SK-N-MC (cell line): ENCODE results near the gene TSPYL1.

Experiments
- DNase-seq: peaks from one replicate; pipeline ENCODE4 v3.0.0-alpha.2; 2011; ENCODE audit warnings: low read depth, low spot score
- H3K27ac ChIP-seq: fragments of 200-600 bp; sonication (generic); 2 replicates; pipeline ENCODE4 v1.5.1; 2016; ENCODE audit warnings: mixed run types
- H3K36me3 ChIP-seq: fragments of 200-600 bp; sonication (generic); 2 replicates; pipeline ENCODE4 v1.6.1; 2017; ENCODE audit warnings: antibody characterized with exemption, low read length, mixed read lengths; ENCODE audit not compliant: insufficient read depth
- H3K4me3 ChIP-seq: fragments of 200-600 bp; sonication (generic); 2 replicates; pipeline ENCODE4 v1.5.1; 2016
- H3K9ac ChIP-seq: fragments of 200-600 bp; sonication (generic); 2 replicates; pipeline ENCODE4 v1.8.0; 2017; ENCODE audit warnings: mixed run types, mixed read lengths; ENCODE audit not compliant: insufficient read length
- H3K9me3 ChIP-seq: fragments of 200-600 bp; sonication (generic); 2 replicates; pipeline ENCODE4 v1.6.1; 2017; ENCODE audit warnings: low read depth, mild to moderate bottlenecking, antibody characterized with exemption, low read length, moderate library complexity, mixed read lengths
- EZH2 ChIP-seq: fragments of 200-600 bp; sonication (generic); IDR thresholded peaks from one replicate; pipeline ENCODE4 v1.6.1; 2017; ENCODE audit warnings: antibody characterized with exemption
- FOXP2 ChIP-seq: optimal IDR thresholded peaks from 2 replicates; pipeline ENCODE3; 2011; ENCODE audit warnings: mild to moderate bottlenecking, moderate library complexity; ENCODE audit not compliant: insufficient read depth; ENCODE audit errors: extremely low read length, control extremely low read depth
- POLR2AphosphoS5 ChIP-seq: IDR thresholded peaks from 2 replicates; pipeline ENCODE4 v1.6.1; 2012; ENCODE audit warnings: mild to moderate bottlenecking, low read depth, low read length, borderline replicate concordance

Gene TSPYL1

DNA sequence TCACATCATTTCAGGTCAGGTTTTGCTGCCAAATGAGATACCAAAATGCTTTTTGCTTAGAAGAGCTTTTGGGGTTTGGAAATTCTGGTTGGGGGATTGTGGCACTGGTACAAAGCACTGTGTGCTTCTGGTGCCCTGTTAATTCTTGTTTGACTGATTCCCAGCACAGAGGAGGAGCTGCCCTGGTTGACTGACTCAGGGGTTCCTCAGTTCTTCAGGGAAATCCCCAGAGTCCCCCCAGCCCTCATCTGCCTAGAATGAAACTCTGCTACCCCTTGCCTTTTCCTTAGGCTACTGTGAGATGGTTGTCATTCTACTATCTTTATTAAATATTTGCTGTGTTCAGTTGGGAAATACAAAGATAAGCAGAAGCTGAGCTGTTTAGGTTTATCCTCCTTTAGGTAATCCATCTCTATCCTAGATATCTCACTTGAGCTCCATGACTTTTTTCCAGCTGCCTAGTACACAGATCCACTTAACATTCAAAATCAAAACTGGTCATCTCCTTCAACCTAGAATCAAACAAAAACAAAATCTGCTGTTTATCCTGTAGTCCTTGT is 24.9 kb upstream of the TSPYL1 start:
- Histone ChIP-seq H3K36me3 (no peaks in the 10 kb centered on the region), H3K4me3 (no peak overlapping the region), H3K9me3 (no peaks in the 10 kb centered on the region), H3K27ac (no peak overlapping the region), H3K9ac (no peak overlapping the region)
- TF ChIP-seq POLR2AphosphoS5 = no peak
- TF ChIP-seq FOXP2 = no peak
- TF ChIP-seq EZH2 = no peak
- DNase-seq = no peak

- H3K9ac ChIP-seq = no peak overlapping the region
- no peak for TF ChIP-seq POLR2AphosphoS5
- no peak for TF ChIP-seq EZH2
Measured at GRCh38 chr6:116301104-116301503, 21.4 kb upstream of the TSPYL1 start.

GRCh38 chr6:116300566-116300965 is 20.8 kb upstream of the TSPYL1 start:
- no peak overlapping the region for H3K9ac ChIP-seq
- TF ChIP-seq POLR2AphosphoS5 (no peak), EZH2 (no peak), FOXP2 (no peak)
- no peak overlapping the region for H3K4me3 ChIP-seq
- DNase-seq = no peak
- H3K9me3 ChIP-seq = no peaks in the 10 kb centered on the region
- H3K36me3 ChIP-seq = no peaks in the 10 kb centered on the region
- no peak overlapping the region for H3K27ac ChIP-seq

More at GRCh38 chr6:116301104-116301503, 21.4 kb upstream of the TSPYL1 start:
- H3K27ac ChIP-seq = no peak overlapping the region
- DNase-seq = no peak
- H3K9me3 ChIP-seq = no peaks in the 10 kb centered on the region
- no peaks in the 10 kb centered on the region for H3K36me3 ChIP-seq
- no peak overlapping the region for H3K4me3 ChIP-seq

DNA sequence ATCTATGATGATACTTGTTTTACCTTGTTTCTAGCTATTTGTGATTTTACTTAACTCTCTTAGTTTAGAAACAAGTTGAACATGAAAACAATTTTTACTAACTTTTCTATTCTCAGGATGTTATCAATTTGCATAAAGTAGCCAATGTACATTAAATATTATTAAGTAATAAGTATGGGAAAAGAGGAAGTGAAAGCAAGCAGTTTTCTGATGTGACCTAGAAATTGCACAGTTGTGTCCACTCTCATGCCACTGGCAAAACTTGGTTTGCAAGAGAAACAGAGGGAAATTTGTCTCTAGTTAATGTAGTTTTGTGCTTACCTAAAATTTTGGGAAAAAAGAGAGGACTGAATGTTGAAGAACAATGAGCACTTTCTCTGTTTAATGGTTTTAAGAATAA is 19.2 kb upstream of the TSPYL1 start:
- no peak overlapping the region for H3K4me3 ChIP-seq
- H3K27ac ChIP-seq = no peak overlapping the region
- DNase-seq = no peak
- no peaks in the 10 kb centered on the region for H3K9me3 ChIP-seq
- TF ChIP-seq EZH2 (no peak), POLR2AphosphoS5 (no peak), FOXP2 (no peak)
- no peaks in the 10 kb centered on the region for H3K36me3 ChIP-seq
- no peak overlapping the region for H3K9ac ChIP-seq

- Histone ChIP-seq H3K9me3 (no peaks in the 10 kb centered on the region), H3K9ac (no peak overlapping the region), H3K36me3 (no peaks in the 10 kb centered on the region), H3K4me3 (no peak overlapping the region), H3K27ac (no peak overlapping the region)
- no peak for DNase-seq
- TF ChIP-seq FOXP2 (no peak), POLR2AphosphoS5 (no peak), EZH2 (no peak)
Measured at GRCh38 chr6:116298273-116298672, 18.5 kb upstream of the TSPYL1 start.

DNA sequence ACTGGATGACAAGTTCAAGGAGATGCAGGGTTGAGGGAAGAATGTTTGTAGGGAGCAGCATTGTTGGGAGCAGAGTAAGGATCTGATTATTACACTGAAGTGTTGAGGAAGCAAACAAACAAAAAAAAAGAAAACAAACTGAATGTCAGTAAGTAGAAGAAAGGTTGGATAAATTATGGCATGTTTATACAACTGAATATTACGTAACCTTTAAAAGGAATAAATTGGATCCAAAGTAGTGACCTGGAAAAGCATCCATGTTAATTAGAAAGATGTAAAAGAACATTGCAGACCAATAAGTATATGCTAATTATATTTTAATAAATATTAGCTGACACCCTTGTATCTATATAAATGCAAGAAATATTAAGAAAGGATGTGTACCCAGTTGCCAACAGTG is 12.8 kb upstream of the TSPYL1 start:
- no peak overlapping the region for H3K9ac ChIP-seq
- H3K27ac ChIP-seq = no peak overlapping the region
- no peaks in the 10 kb centered on the region for H3K9me3 ChIP-seq
- no peak overlapping the region for H3K4me3 ChIP-seq
- DNase-seq = no peak
- TF ChIP-seq EZH2 (no peak), FOXP2 (no peak), POLR2AphosphoS5 (no peak)
- no peaks in the 10 kb centered on the region for H3K36me3 ChIP-seq

DNA sequence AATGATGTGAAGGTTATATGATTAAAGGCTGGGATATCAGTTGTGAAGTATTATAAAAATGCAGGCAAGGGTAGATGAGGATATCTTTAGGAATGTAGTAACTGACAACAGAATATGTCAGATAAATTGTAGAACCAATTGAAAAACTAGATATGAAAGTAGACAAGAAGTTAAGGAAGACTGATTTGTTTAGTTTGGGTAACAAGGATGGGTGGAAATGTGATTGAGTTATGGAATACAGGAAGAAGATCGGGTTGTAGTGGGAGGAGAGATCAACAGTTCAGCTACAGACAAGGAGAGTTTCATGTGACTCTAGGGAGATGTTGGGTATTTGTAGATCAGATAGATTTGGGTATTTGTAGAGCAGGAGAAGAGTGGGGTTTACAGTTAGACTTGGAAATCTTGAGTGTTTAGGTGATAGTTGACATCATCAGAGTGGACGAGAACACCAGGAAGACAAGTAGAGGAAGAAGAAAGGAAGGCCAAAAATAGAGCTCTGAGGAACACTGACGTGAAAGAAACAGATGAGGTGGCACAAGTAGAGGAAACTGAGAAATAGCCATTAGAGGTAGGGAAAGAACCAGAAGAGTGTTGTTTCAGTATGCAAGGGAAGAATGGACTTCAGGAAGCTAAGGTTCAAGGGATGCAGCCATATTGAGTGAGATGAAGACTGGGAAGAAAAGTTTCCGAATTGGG is 12.1 kb upstream of the TSPYL1 start:
- Histone ChIP-seq H3K9ac (no peak overlapping the region), H3K4me3 (no peak overlapping the region), H3K36me3 (no peaks in the 10 kb centered on the region), H3K9me3 (no peaks in the 10 kb centered on the region), H3K27ac (no peak overlapping the region)
- no peak for TF ChIP-seq EZH2
- TF ChIP-seq POLR2AphosphoS5 = no peak
- no peak for DNase-seq

GRCh38 chr6:116290799-116291198 is 11.1 kb upstream of the TSPYL1 start:
- H3K4me3 ChIP-seq = no peak overlapping the region
- TF ChIP-seq FOXP2 (no peak), EZH2 (no peak), POLR2AphosphoS5 (no peak)
- no peaks in the 10 kb centered on the region for H3K9me3 ChIP-seq

GRCh38 chr6:116289876-116290275 is 10.1 kb upstream of the TSPYL1 start:
- no peak overlapping the region for H3K9ac ChIP-seq
- H3K9me3 ChIP-seq = no peaks in the 10 kb centered on the region
- TF ChIP-seq FOXP2 (no peak), EZH2 (no peak), POLR2AphosphoS5 (no peak)
- H3K4me3 ChIP-seq = no peak overlapping the region
- no peak for DNase-seq
- H3K36me3 ChIP-seq = no peaks in the 10 kb centered on the region
- no peak overlapping the region for H3K27ac ChIP-seq

More at GRCh38 chr6:116290799-116291198, 11.1 kb upstream of the TSPYL1 start:
- no peak overlapping the region for H3K27ac ChIP-seq
- DNase-seq = no peak
- no peak overlapping the region for H3K9ac ChIP-seq
- no peaks in the 10 kb centered on the region for H3K36me3 ChIP-seq
